ENCODE measurements around the gene CEL.

DNA sequence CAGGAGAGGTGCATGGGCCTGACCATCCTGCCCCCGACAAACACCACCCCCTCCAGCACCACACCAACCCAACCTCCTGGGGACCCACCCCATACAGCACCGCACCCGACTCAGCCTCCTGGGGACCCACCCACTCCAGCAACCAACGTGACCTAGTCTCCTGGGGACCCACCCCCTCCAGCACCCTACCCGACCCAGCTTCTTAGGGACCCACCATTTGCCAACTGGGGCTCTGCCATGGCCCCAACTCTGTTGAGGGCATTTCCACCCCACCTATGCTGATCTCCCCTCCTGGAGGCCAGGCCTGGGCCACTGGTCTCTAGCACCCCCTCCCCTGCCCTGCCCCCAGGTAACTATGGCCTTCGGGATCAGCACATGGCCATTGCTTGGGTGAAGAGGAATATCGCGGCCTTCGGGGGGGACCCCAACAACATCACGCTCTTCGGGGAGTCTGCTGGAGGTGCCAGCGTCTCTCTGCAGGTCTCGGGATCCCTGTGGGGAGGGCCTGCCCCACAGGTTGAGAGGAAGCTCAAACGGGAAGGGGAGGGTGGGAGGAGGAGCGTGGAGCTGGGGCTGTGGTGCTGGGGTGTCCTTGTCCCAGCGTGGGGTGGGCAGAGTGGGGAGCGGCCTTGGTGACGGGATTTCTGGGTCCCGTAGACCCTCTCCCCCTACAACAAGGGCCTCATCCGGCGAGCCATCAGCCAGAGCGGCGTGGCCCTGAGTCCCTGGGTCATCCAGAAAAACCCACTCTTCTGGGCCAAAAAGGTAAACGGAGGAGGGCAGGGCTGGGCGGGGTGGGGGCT lies 4.6 kb downstream of the CEL start:
- TF ChIP-seq, protein P1, sequence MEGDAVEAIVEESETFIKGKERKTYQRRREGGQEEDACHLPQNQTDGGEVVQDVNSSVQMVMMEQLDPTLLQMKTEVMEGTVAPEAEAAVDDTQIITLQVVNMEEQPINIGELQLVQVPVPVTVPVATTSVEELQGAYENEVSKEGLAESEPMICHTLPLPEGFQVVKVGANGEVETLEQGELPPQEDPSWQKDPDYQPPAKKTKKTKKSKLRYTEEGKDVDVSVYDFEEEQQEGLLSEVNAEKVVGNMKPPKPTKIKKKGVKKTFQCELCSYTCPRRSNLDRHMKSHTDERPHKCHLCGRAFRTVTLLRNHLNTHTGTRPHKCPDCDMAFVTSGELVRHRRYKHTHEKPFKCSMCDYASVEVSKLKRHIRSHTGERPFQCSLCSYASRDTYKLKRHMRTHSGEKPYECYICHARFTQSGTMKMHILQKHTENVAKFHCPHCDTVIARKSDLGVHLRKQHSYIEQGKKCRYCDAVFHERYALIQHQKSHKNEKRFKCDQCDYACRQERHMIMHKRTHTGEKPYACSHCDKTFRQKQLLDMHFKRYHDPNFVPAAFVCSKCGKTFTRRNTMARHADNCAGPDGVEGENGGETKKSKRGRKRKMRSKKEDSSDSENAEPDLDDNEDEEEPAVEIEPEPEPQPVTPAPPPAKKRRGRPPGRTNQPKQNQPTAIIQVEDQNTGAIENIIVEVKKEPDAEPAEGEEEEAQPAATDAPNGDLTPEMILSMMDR (IDR thresholded peaks at IDR 0.05), result no peak
- TF ChIP-seq POLR2A (IDR thresholded peaks at IDR 0.05), result no peak
